ENCODE measurements around the gene ABHD17A.

The ABHD17A gene

GRCh38 chr19:1863328-1863637 is 22.0 kb downstream of the ABHD17A start, which contains the start of gene KLF16:
Gene KLF16 (minus strand): TSS chr19:1863579. CDS start chr19:1863497, 82 bp downstream.
- DNase-seq = no peak

GRCh38 chr19:1862424-1863327 is 22.6 kb downstream of the ABHD17A start:
- DNase-seq = peak; percentile 77

- no peak for DNase-seq
Measured at GRCh38 chr19:1862068-1862423, 23.2 kb downstream of the ABHD17A start.

- DNase-seq = no peak
Measured at GRCh38 chr19:1861599-1862031, 23.7 kb downstream of the ABHD17A start.

- no peak for DNase-seq
Measured at GRCh38 chr19:1860821-1861598, 24.3 kb downstream of the ABHD17A start.

GRCh38 chr19:1860042-1860775 is 25.1 kb downstream of the ABHD17A start:
- no peak for DNase-seq

- DNase-seq = no peak
Measured at GRCh38 chr19:1859331-1859781, 25.9 kb downstream of the ABHD17A start.

- DNase-seq = peak; percentile 27
Measured at GRCh38 chr19:1858412-1859081, 26.7 kb downstream of the ABHD17A start.

- peak; percentile 25 for DNase-seq
Measured at GRCh38 chr19:1857648-1858326, 27.5 kb downstream of the ABHD17A start.

GRCh38 chr19:1856698-1857603 is 28.3 kb downstream of the ABHD17A start:
- DNase-seq = peak; percentile 92

- DNase-seq = no peak
Measured at GRCh38 chr19:1856345-1856697, 29.0 kb downstream of the ABHD17A start.

- peak; percentile 40 for DNase-seq
Measured at GRCh38 chr19:1855828-1856255, 29.5 kb downstream of the ABHD17A start.

GRCh38 chr19:1855040-1855827 is 30.1 kb downstream of the ABHD17A start:
- DNase-seq = peak; percentile 95

GRCh38 chr19:1854542-1855039 is 30.7 kb downstream of the ABHD17A start:
- DNase-seq = no peak

- DNase-seq = no peak
Measured at GRCh38 chr19:1854039-1854541, 31.2 kb downstream of the ABHD17A start.

- peak; percentile 91 for DNase-seq
Measured at GRCh38 chr19:1853295-1854038, 31.8 kb downstream of the ABHD17A start.

GRCh38 chr19:1852581-1853128 is 32.6 kb downstream of the ABHD17A start:
- DNase-seq = no peak
